C4-2B (cell line): ENCODE data around the gene TPH1.
"Not testable (repeated sequence)": the region's sequence is repeated elsewhere in the genome, so short reads cannot be mapped to it uniquely, and the experiment has no call there.

ENCODE experiments used
- H3K27ac ChIP-seq: fragments of 450-650 bp; 2 replicates; pipeline ENCODE4 v1.5.1; 2017
- ZFX ChIP-seq: fragments of 450-650 bp; IDR thresholded peaks from 2 replicates; pipeline ENCODE4 v1.6.1; 2017
- TF ChIP-seq, protein P1 (sequence below): fragments of 450-650 bp; conservative IDR thresholded peaks from 2 replicates; pipeline ENCODE4 v1.5.1; 2017; ENCODE audit warnings: mild to moderate bottlenecking

The TPH1 gene

DNA sequence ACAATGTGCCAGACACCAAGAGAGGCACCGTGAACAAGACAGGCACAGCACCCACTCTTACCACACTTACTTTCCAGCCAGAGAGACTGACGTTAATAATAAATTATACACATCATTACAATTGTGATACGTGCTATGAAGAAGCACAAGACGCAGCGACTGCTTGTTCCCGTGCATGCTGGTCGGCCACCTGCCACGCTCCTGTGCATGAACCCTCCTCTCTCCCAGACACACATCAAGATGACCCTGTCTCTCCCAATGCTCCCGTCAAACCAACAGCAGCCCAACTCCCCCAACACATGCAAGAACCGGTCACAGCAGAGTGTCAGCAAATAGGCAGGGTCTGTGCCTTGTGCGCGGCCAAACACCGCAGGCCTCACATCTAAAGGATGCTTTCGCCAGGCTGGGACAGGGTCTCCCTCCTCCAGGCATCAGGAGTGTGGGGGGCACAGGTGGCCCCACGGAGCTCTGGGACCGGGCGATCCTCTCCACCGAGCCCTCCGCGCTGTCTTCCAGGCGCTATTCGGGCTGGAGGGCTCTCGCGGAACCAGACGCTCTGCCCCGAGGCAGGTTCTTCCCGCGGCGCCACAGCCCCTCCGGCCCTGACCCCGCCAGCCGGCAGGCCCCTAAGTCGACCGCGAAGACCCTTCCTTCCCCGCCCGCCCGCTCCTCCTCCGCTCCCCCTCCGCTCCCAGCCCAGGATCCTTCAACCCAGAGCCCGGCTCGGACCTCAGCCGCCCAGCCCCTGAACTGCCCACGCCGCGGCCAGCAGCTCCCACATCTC, 33.8 kb downstream of the TPH1 start:
- TF ChIP-seq ZFX = peak; percentile 48
- TF ChIP-seq, protein P1, sequence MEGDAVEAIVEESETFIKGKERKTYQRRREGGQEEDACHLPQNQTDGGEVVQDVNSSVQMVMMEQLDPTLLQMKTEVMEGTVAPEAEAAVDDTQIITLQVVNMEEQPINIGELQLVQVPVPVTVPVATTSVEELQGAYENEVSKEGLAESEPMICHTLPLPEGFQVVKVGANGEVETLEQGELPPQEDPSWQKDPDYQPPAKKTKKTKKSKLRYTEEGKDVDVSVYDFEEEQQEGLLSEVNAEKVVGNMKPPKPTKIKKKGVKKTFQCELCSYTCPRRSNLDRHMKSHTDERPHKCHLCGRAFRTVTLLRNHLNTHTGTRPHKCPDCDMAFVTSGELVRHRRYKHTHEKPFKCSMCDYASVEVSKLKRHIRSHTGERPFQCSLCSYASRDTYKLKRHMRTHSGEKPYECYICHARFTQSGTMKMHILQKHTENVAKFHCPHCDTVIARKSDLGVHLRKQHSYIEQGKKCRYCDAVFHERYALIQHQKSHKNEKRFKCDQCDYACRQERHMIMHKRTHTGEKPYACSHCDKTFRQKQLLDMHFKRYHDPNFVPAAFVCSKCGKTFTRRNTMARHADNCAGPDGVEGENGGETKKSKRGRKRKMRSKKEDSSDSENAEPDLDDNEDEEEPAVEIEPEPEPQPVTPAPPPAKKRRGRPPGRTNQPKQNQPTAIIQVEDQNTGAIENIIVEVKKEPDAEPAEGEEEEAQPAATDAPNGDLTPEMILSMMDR = no peak
- peak overlapping the region; percentile 79 for H3K27ac ChIP-seq

DNA sequence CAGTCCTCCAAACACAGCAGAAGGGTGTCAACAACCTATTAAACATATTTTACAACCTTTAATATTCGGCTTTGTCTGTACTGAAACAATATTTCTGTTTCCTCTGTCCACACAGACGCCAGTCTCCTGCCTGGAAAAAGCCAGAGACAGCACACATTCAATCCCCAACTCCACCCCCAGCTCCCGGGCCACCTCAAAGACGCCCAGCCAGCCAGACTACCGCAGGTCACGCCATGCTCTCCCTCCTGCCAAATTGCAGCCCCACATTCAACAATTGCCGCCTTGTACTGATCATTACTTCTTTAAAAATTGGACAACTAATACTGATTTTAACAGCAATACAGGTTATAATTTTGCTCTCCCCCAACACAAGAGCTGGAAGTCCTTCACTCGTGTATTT, 34.4 kb downstream of the TPH1 start:
- H3K27ac ChIP-seq = no peak overlapping the region
- TF ChIP-seq, protein P1 = no peak
- TF ChIP-seq ZFX = no peak

DNA sequence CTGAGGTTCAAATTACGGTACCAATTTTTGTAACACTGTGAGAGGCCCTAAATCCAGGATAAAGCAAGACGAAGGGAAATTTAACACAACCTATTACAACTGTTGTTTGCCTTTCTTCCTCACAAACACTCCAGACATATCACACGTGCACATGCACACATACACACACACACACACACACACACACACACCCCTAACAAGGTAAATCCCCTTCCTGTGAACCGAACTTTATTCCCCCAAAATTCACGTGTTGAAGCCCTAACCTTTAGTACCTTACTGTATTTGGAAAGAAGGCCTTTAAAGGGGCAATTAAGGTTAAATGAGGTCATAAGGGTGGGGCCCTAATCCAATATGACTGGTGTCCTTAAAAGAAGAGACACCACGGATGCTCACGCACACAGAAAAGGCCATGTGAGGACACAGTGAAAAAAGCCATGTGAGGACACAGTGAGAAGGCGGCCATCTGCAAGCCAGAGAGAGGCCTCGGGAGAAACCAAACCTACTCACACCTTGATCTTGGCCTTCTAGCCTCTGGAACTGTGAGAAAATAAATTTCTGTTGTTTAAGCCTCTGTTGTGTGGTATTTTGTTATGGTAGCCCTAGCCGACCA, 35.0 kb downstream of the TPH1 start:
- TF ChIP-seq ZFX = no peak
- TF ChIP-seq, protein P1 = no peak
- H3K27ac ChIP-seq = no peak overlapping the region

DNA sequence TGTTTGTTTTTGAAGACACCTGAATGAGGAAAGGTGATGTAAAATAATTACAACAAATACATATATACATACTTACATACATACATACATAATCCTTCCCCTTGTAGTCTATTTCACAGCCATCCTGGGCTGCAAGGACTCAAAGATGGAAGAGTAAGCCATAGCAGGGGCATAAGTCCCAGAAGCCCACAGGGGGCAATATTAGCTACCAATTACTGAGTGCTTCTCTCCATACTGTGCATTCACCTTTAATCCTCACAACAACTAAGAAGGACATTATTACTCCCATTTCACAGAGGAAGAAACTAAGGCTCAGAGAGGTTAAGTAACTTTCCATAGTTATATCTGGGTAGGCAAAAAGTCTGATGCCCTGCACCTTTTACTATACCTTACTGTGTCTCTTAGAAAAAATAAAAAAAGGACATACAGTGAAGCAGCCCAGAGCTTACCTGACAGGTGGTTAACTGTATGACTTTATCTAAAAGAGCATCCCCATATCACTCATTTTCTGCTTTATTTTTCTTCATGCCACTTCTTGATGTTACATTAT, 35.9 kb downstream of the TPH1 start:
- TF ChIP-seq, protein P1 = no peak
- TF ChIP-seq ZFX = no peak
- H3K27ac ChIP-seq = no peak overlapping the region

DNA sequence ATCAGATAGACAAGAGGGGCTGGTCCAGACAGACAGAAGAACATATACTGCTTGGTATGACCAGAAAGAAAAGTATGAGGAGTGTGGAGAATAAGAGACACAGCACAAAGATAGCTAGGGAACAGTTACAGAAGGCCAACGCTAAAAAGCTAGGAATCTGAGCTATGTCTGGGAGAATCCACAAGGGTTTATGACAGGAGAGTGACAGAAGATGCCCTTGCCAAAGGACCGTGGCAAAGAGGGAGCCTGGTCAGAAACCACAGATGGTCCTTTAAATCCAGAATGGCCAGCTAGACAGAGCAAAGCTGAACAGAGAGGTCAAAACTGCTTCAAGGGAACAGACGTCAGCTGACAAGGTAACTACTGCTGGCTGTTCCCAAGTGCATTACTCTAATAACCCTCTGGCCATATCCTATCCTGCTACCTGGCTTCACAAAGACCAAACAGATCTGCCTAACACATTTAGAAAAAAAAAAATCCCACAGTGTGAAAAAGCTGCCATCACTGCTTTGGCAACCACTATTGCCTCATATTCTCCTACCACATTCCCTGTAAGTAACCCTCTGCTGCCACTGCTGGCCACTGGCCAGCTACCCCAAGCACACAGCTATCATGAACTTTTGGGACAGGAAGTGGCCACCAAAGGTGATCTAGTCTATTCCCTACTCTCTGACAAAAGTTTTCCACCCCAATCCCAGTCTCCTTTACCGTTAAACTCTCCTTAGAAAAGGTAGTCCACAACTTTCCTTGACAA, 40.5 kb downstream of the TPH1 start:
- no peak for TF ChIP-seq ZFX
- TF ChIP-seq, protein P1 = no peak
- H3K27ac ChIP-seq = no peak overlapping the region

DNA sequence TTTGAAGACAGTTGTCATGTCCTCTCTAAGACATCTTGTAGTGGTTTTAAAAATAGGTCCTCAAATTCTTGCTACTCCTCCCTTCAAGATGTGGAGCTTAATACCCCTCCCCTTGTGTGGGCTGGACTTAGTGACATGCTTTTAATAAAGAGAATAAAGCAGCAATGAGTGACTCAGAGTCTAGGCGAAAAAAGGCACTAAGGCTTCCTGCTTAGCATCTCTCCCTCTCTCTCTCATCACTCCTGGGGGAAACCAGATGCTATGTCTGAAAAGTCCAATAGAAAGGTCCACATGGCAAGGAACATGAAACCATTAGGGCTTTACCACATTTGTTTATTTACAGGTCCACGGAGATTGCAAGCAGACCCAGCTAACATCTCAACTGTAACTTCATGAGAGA, 44.9 kb downstream of the TPH1 start:
- no peak overlapping the region for H3K27ac ChIP-seq

DNA sequence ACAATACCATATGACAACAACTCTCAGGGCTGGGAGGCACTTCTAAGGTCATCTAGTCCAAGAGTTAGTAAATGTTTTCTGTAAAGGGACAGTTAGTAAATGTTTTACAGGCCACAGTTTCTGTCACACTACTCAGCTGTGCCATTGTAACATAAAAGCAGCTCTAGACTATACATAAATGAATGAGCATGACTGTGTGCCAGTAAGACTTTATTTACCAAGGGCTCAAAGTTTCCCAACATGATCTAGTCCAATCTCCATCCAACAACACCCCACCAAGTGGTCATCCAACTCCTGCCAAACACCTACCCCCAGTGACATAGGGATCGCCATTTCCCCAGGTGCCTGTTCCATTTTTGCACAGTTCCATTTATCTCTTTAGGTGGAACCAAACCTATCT, 45.3 kb downstream of the TPH1 start:
- H3K27ac ChIP-seq = no peak overlapping the region
- TF ChIP-seq ZFX = no peak
- TF ChIP-seq, protein P1 = no peak

More for the DNA sequence above, 44.9 kb downstream of the TPH1 start:
- TF ChIP-seq ZFX = no peak

DNA sequence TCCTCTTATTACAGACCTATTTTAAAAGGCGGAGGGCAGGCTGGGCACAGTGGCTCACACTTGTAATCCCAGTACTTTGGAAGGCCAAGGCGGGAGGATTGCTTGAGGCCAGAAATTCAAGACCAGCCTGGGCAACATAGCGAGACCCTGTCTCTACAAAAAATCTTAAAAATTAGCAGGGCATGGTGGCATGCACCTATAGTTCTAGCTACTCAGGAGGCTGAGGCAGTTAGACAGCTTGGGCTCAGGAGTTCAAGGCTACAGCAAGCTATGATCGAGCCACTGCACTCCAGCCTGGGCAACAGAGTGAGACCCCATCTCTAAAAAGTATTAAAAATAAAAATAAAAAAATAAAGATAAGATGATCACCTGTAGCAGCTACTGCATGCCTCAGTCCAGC, 45.9 kb downstream of the TPH1 start:
- H3K27ac ChIP-seq = not testable (repeated sequence)
